IMR-90 (cell line): ENCODE measurements around the gene DEFB114. TPM values are rescaled to one million over a fixed set of nuclear protein-coding genes. Genes with fewer than 3 reads are reported as not detected.

Experiments used
- ATAC-seq: fragments of 200-7000 bp; cut with Tn5 transposase; 2 replicates; pipeline ENCODE4 v1.9.1; 2020; ENCODE audit warnings: low read depth, mild to moderate bottlenecking, moderate library complexity
- BruUV-seq: library from RNA; stranded (reverse); fragments of 400-500 nt; replicated peaks from 2 replicates; lab custom pipeline; 2021; lab: Mats Ljungman, UMichigan
- CTCF ChIA-PET: fragments of 300-600 bp; formaldehyde crosslinking; extraction: SDS; loops from one replicate; lab custom pipeline; 2021; ENCODE audit warnings: antibody characterized with exemption; lab: Yijun Ruan, JAX
- POLR2A ChIA-PET: fragments of 300-600 bp; sonication (Branson Sonifier 250); formaldehyde crosslinking; loops from one replicate; lab custom pipeline; 2022; ENCODE audit warnings: antibody characterized with exemption; ENCODE audit not compliant: unreplicated experiment; lab: Charles Lee
- DNase-seq: peaks from one replicate; pipeline ENCODE4 v3.0.0; 2013
- H2AFZ ChIP-seq: replicated peaks from 2 replicates; pipeline ENCODE3; 2013; ENCODE audit warnings: low read length, mild to moderate bottlenecking; ENCODE audit not compliant: poor library complexity
- H2AK5ac ChIP-seq: 2 replicates; pipeline ENCODE4 v1.6.1; 2013; ENCODE audit warnings: low read depth, low read length, inconsistent platforms
- H2AK9ac ChIP-seq: replicated peaks from 2 replicates; pipeline ENCODE3; 2013; ENCODE audit warnings: mild to moderate bottlenecking, low read depth, low read length, moderate library complexity; ENCODE audit not compliant: poor library complexity
- H2BK120ac ChIP-seq: 2 replicates; pipeline ENCODE4 v1.6.1; 2013; ENCODE audit warnings: low read depth, low read length, inconsistent platforms
- H2BK15ac ChIP-seq: 3 replicates; pipeline ENCODE4 v1.6.1; 2013; ENCODE audit warnings: low read depth, low read length, inconsistent platforms
- H2BK20ac ChIP-seq: 2 replicates; pipeline ENCODE4 v1.6.1; 2013; ENCODE audit warnings: low read depth, mild to moderate bottlenecking, inconsistent platforms, low read length, moderate library complexity
- H2BK5ac ChIP-seq: 2 replicates; pipeline ENCODE4 v1.6.1; 2013; ENCODE audit warnings: mild to moderate bottlenecking, low read depth, low read length, inconsistent platforms; ENCODE audit not compliant: poor library complexity, severe bottlenecking
- H3K14ac ChIP-seq: replicated peaks from 2 replicates; pipeline ENCODE4 v1.6.1; 2013; ENCODE audit warnings: low read depth, low read length, inconsistent platforms
- H3K18ac ChIP-seq: 2 replicates; pipeline ENCODE4 v1.6.1; 2013; ENCODE audit warnings: low read depth, low read length, control low read depth
- H3K23ac ChIP-seq: 2 replicates; pipeline ENCODE4 v1.6.1; 2013; ENCODE audit warnings: low read depth, low read length, inconsistent platforms
- H3K27ac ChIP-seq: 2 replicates; pipeline ENCODE4 v1.5.1; 2013; ENCODE audit warnings: mild to moderate bottlenecking, control low read depth, low read length; ENCODE audit not compliant: insufficient read depth
- H3K27me3 ChIP-seq: 2 replicates; pipeline ENCODE4 v1.6.1; 2013; ENCODE audit warnings: low read length; ENCODE audit not compliant: control insufficient read depth, insufficient read depth
- H3K36me3 ChIP-seq: 2 replicates; pipeline ENCODE4 v1.6.1; 2013; ENCODE audit warnings: low read length, mixed read lengths; ENCODE audit not compliant: control insufficient read depth, insufficient read depth
- H3K4ac ChIP-seq: 2 replicates; pipeline ENCODE4 v1.6.1; 2013; ENCODE audit warnings: low read depth, low read length, inconsistent platforms
- H3K4me1 ChIP-seq: 2 replicates; pipeline ENCODE4 v1.6.1; 2013; ENCODE audit warnings: low read length, mixed read lengths; ENCODE audit not compliant: control insufficient read depth, insufficient read depth
- H3K4me2 ChIP-seq: 2 replicates; pipeline ENCODE4 v1.6.1; 2013; ENCODE audit warnings: low read depth, mild to moderate bottlenecking, control low read depth, low read length, moderate library complexity
- H3K4me3 ChIP-seq: 2 replicates; pipeline ENCODE4 v1.5.1; 2013; ENCODE audit warnings: low read depth, mild to moderate bottlenecking, control low read depth, low read length, moderate library complexity; ENCODE audit not compliant: insufficient read depth
- H3K56ac ChIP-seq: 2 replicates; pipeline ENCODE4 v1.6.1; 2013; ENCODE audit warnings: low read length, inconsistent platforms; ENCODE audit not compliant: insufficient read depth; ENCODE audit errors: extremely low read depth
- H3K79me1 ChIP-seq, 2 experiments: 2 replicates each; pipeline ENCODE4 v1.6.1; 2013; ENCODE audit warnings: low read length in 2 of 2, inconsistent platforms in 1 of 2, low read depth in 1 of 2
- H3K9ac ChIP-seq: 2 replicates; pipeline ENCODE4 v1.6.1; 2013; ENCODE audit warnings: low read depth, low read length, control low read depth
- H3K9me1 ChIP-seq: 2 replicates; pipeline ENCODE4 v1.6.1; 2013; ENCODE audit warnings: low read length, inconsistent platforms; ENCODE audit not compliant: insufficient read depth
- H3K9me3 ChIP-seq: 2 replicates; pipeline ENCODE4 v1.6.1; 2013; ENCODE audit warnings: low read length; ENCODE audit not compliant: control insufficient read depth, insufficient read depth
- H4K20me1 ChIP-seq: 2 replicates; pipeline ENCODE4 v1.6.1; 2013; ENCODE audit warnings: low read length, inconsistent platforms; ENCODE audit not compliant: insufficient read depth
- H4K5ac ChIP-seq: 2 replicates; pipeline ENCODE4 v1.6.1; 2013; ENCODE audit warnings: mild to moderate bottlenecking, low read depth, low read length, control low read depth
- H4K8ac ChIP-seq, 2 experiments: 2 replicates each; pipeline ENCODE4 v1.6.1; 2013; ENCODE audit warnings: low read depth in 2 of 2, low read length in 2 of 2, control low read depth in 1 of 2, inconsistent platforms in 1 of 2
- H4K91ac ChIP-seq: 2 replicates; pipeline ENCODE4 v1.6.1; 2013; ENCODE audit warnings: low read depth, low read length, inconsistent platforms; ENCODE audit not compliant: insufficient read depth
- BHLHE40 ChIP-seq: fragments of 150-350 bp; IDR thresholded peaks from 2 replicates; pipeline ENCODE4 v1.6.1; 2016; ENCODE audit warnings: mild to moderate bottlenecking, low read depth, low read length
- FOS ChIP-seq: fragments of 150-350 bp; IDR thresholded peaks from 2 replicates; pipeline ENCODE4 v1.6.1; 2016; ENCODE audit warnings: low read depth, low read length
- WGBS, 2 experiments: methylation state at CpG; one replicate each; pipeline versions ENCODE4 v1.1.5 to v1.1.7; 2013; ENCODE audit warnings: missing lambda C conversion rate in 2 of 2; ENCODE audit not compliant: insufficient read length in 1 of 2; ENCODE audit errors: extremely low coverage in 2 of 2; 5-methylcytosine and 5-hydroxymethylcytosine counted together
- dilution Hi-C: fragments of 300-500 bp; cut with HindIII; formaldehyde crosslinking; loops from one replicate; pipeline ENCODE4 v1.14.3; 2018; ENCODE audit warnings: low sequenced_read_pairs; ENCODE audit not compliant: unreplicated experiment
- in situ Hi-C: fragments of 300-500 bp; cut with MboI; formaldehyde crosslinking; loops from 3 replicates; pipeline ENCODE4 v1.14.3; 2019; ENCODE audit warnings: low sequenced_read_pairs, inconsistent platforms, mixed read lengths
- intact Hi-C: fragments of 100-400 bp; cut with micrococcal nuclease; formaldehyde crosslinking; loops from 2 replicates; pipeline ENCODE4 v1.10.0; 2022
- polyA plus RNA-seq, 3 experiments: library from polyadenylated mRNA; depleted of rRNA; stranded (reverse); fragments of >200 nt; gene quantifications; 2 replicates each; pipeline ENCODE4 v1.2.3, GENCODE V29; 2012; ENCODE audit warnings: low replicate concordance in 1 of 3
- total RNA-seq: library from RNA; depleted of rRNA; stranded (reverse); fragments of >200 nt; gene quantifications from 2 replicates; pipeline ENCODE4 v1.2.3, GENCODE V29; 2012

DEFB114 gene
- total and polyA plus RNA-seq, 2 of the 4 experiments (the other 2 are of a cell fraction): not detected

GRCh38 chr6:49969605-49970004, 5.6 kb upstream of the DEFB114 start, which contains the start of gene DEFB113:
Gene DEFB113, minus strand, starts transcription at chr6:49969625. Its CDS starts 0 bp downstream, at chr6:49969625.
- Histone ChIP-seq H3K4me3 (no peak within 1 kb of the TSS), H3K36me3 (no peaks in the 10 kb centered on the region), H2BK120ac (no peak within 1 kb of the TSS), H3K9ac (no peak within 1 kb of the TSS), H3K4ac (no peak within 1 kb of the TSS), H4K5ac (no peak within 1 kb of the TSS), H3K27ac (no peak within 1 kb of the TSS), H3K79me1 (no peaks in the 10 kb centered on the region), H3K4me1 (no peaks in the 10 kb centered on the region), H4K8ac (no peak within 1 kb of the TSS), H2BK20ac (no peak within 1 kb of the TSS), H3K18ac (no peak within 1 kb of the TSS), H3K4me2 (no peak within 1 kb of the TSS), H3K56ac (no peak within 1 kb of the TSS), H3K9me3 (no peaks in the 10 kb centered on the region), H2BK5ac (no peak within 1 kb of the TSS), H3K14ac (no peak within 1 kb of the TSS), H3K27me3 (no peaks in the 10 kb centered on the region), H2BK15ac (no peak within 1 kb of the TSS), H2AFZ (no peak within 1 kb of the TSS), H3K23ac (no peak within 1 kb of the TSS), H2AK5ac (no peak within 1 kb of the TSS), H4K20me1 (no peaks in the 10 kb centered on the region), H4K91ac (no peak within 1 kb of the TSS), H3K9me1 (no peaks in the 10 kb centered on the region), H2AK9ac (no peak within 1 kb of the TSS)
- CTCF ChIA-PET: no interaction called here
- dilution Hi-C loops (no loop called here), intact Hi-C loops (no loop called here), in situ Hi-C loops (no loop called here)
- WGBS, 2 experiments: no CpG with 5 or more reads among the region's 2 CpGs
- ATAC-seq (no peak), DNase-seq (no peak)
- TF ChIP-seq FOS (no peak), BHLHE40 (no peak)
- POLR2A ChIA-PET: no interaction called here
- no TSS peak for BruUV-seq
